Testis (tissue), 2 donors: ENCODE measurements around the gene SYT1.

Experiments
- CTCF ChIP-seq, 3 experiments: fragments of 450-650 bp in 2 of 3; fragments of 200-600 bp in 1 of 3; sonication (generic) in 1 of 3; IDR thresholded peaks; one replicate each; pipeline ENCODE4 v1.5.1; 2016 to 2019; ENCODE audit warnings: antibody characterized with exemption in 3 of 3, mild to moderate bottlenecking in 2 of 3, moderate library complexity in 1 of 3
- POLR2A ChIP-seq: fragments of 450-650 bp; IDR thresholded peaks from one replicate; pipeline ENCODE4 v1.6.1; 2017; ENCODE audit warnings: antibody characterized with exemption, mild to moderate bottlenecking, moderate library complexity

GRCh38 chr12:79115743-79116142 lies 251.2 kb downstream of the SYT1 start:
- no peak for TF ChIP-seq CTCF (IDR thresholded peaks at IDR 0.05)
- TF ChIP-seq POLR2A: no peak
